Suprapubic skin (tissue), 4 donors: ENCODE measurements around the gene RXRA. TPM values are rescaled to one million over a fixed set of nuclear protein-coding genes. Genes with fewer than 3 reads are reported as not detected.

Experiments
- DNase-seq, 2 donors: peaks; one replicate each; pipeline ENCODE4 v3.0.0-alpha.2; 2019; ENCODE audit warnings: low spot score in 2 of 2
- H3K27ac ChIP-seq: fragments of 200-600 bp; sonication (generic); one replicate; pipeline ENCODE4 v1.5.1; 2019
- H3K27me3 ChIP-seq: fragments of 200-600 bp; sonication (generic); one replicate; pipeline ENCODE4 v1.5.1; 2019
- H3K36me3 ChIP-seq: fragments of 200-600 bp; sonication (generic); one replicate; pipeline ENCODE4 v1.5.1; 2019
- H3K4me1 ChIP-seq: fragments of 200-600 bp; sonication (generic); one replicate; pipeline ENCODE4 v1.5.1; 2019
- H3K4me3 ChIP-seq: fragments of 200-600 bp; sonication (generic); one replicate; pipeline ENCODE4 v1.5.1; 2019; ENCODE audit warnings: mild to moderate bottlenecking
- H3K9me3 ChIP-seq: fragments of 200-600 bp; sonication (generic); one replicate; pipeline ENCODE4 v1.5.1; 2019
- EP300 ChIP-seq: sonication (generic); formaldehyde crosslinking; IDR thresholded peaks from one replicate; pipeline ENCODE4 v1.6.1; 2017; ENCODE audit warnings: antibody characterized with exemption
- POLR2A ChIP-seq, 2 donors: fragments of 450-650 bp; IDR thresholded peaks; one replicate each; pipeline ENCODE4 v1.6.1; 2017; ENCODE audit warnings: antibody characterized with exemption in 2 of 2, mild to moderate bottlenecking in 2 of 2, moderate library complexity in 2 of 2
- POLR2AphosphoS5 ChIP-seq, 3 donors: sonication (generic); formaldehyde crosslinking; IDR thresholded peaks; one replicate each; pipeline ENCODE4 v1.6.1; 2017; ENCODE audit warnings: antibody characterized with exemption in 3 of 3
- WGBS: methylation state at CpG from one replicate; pipeline ENCODE4 v1.1.5; 2018; 5-methylcytosine and 5-hydroxymethylcytosine counted together
- total RNA-seq, 4 donors: library from RNA; depleted of rRNA; stranded (reverse); fragments of >200 nt; gene quantifications; one replicate each; pipeline ENCODE4 v1.1.0, GENCODE V29; 2016
- TF ChIP-seq, protein P1 (sequence below), 2 donors: fragments of 200-600 bp in 1 of 2; fragments of 450-650 bp in 1 of 2; sonication (generic) in 1 of 2; IDR thresholded peaks; one replicate each; pipeline ENCODE4 v1.5.1; 2016 to 2019; ENCODE audit warnings: antibody characterized with exemption in 2 of 2, mild to moderate bottlenecking in 1 of 2, moderate library complexity in 1 of 2

RXRA gene
- total RNA-seq = 100 to 1,000 TPM; 165 to 240 (median 185) TPM

DNA sequence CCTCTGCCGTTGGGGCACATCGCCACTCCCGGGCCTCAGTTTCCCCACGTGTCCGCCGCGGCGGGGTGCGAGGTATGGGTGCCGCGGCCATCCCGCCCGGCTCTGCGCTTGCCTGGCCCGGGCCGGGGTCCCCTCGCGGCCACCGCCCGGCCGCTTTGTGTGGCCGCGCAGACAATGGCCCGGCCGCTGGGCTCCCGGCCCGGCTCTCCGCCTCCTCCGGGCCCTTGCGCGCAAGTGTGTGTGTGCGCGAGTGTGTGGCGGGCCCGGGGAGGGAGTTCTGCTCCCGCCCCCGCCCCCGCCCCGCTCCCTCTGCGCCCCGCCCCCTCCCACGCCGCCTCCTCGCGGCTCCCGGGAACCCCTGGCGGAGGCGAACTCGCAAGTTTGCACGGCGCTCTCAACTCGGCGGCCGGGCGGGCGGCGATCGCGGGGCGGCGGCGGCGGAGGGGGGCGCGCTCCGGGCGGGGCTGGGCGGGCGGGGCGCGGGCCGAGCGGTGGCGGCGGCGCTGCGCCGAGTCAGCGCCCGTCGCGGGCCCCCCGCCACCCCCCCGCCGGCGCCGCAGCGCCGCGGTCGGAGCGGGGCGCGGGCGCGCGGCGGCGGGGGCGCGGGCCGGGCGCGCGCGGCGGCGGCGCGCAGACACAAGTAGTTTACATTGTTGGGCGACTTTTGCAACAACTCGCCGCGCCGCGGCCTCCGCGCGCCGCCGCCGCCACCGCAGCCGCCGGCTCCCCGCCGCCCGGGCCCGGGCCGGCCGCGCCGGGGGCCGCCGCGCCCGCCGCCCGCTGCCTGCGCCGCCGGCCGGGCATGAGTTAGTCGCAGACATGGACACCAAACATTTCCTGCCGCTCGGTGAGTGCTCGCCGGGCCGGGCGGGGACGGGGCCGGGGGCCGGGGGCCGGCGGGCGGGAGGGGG lies at the start of gene RXRA:
TSS of gene RXRA (plus strand) at position 643 of the 911 bp plus-strand sequence. CDS start at position 820, 177 bp downstream.
- DNase-seq = peak in 1 of 2 donors; percentile 87
- Histone ChIP-seq H3K4me1 (peaks cover 58% of the 10 kb centered on the region), H3K27ac (peak within 1 kb of the TSS; percentile 97), H3K36me3 (no peaks in the 10 kb centered on the region), H3K4me3 (peak within 1 kb of the TSS; percentile 88), H3K27me3 (no peaks in the 10 kb centered on the region), H3K9me3 (no peaks in the 10 kb centered on the region)
- WGBS = no CpG with 5 or more reads among the region's 156 CpGs
- peak in 1 of 2 donors; percentile 64 for TF ChIP-seq POLR2A (IDR thresholded peaks at IDR 0.05)
- no peak for TF ChIP-seq EP300
- TF ChIP-seq, protein P1, sequence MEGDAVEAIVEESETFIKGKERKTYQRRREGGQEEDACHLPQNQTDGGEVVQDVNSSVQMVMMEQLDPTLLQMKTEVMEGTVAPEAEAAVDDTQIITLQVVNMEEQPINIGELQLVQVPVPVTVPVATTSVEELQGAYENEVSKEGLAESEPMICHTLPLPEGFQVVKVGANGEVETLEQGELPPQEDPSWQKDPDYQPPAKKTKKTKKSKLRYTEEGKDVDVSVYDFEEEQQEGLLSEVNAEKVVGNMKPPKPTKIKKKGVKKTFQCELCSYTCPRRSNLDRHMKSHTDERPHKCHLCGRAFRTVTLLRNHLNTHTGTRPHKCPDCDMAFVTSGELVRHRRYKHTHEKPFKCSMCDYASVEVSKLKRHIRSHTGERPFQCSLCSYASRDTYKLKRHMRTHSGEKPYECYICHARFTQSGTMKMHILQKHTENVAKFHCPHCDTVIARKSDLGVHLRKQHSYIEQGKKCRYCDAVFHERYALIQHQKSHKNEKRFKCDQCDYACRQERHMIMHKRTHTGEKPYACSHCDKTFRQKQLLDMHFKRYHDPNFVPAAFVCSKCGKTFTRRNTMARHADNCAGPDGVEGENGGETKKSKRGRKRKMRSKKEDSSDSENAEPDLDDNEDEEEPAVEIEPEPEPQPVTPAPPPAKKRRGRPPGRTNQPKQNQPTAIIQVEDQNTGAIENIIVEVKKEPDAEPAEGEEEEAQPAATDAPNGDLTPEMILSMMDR (IDR thresholded peaks at IDR 0.05) = peak in 1 of 2 donors; percentile 25

DNA sequence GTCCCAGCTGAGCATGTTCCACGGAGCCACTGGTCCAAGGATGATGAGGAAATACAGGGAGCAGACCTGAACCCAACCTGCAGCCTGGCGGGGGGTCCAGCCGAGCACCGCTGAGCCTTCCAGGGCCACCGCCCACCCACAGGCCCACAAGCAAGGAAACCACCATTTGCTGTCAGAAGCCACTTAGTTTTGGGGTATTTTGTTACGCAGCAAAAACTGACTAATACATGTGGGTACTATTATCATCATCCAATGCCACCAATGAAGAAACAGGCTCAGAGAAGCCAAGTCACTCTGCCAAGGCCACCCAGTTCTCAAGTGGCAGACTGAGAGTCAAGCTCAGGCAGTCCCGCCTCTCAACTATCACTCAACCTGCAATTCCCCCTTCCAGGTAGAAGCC lies 48.0 kb upstream of the RXRA start:
- peaks cover 21% of the 10 kb centered on the region for H3K4me1 ChIP-seq
- DNase-seq = no peak
- no peaks in the 10 kb centered on the region for H3K9me3 ChIP-seq
- H3K36me3 ChIP-seq = no peaks in the 10 kb centered on the region
- H3K4me3 ChIP-seq = no peak overlapping the region
- H3K27me3 ChIP-seq = peaks cover 12% of the 10 kb centered on the region
- WGBS = 95% methylated on average over 6 of the region's 7 CpGs
- no peak for TF ChIP-seq POLR2A (IDR thresholded peaks at IDR 0.05)
- TF ChIP-seq, protein P1 (IDR thresholded peaks at IDR 0.05) = no peak
- no peak for TF ChIP-seq EP300
- no peak for TF ChIP-seq POLR2AphosphoS5 (IDR thresholded peaks at IDR 0.05)
- H3K27ac ChIP-seq = no peak overlapping the region

DNA sequence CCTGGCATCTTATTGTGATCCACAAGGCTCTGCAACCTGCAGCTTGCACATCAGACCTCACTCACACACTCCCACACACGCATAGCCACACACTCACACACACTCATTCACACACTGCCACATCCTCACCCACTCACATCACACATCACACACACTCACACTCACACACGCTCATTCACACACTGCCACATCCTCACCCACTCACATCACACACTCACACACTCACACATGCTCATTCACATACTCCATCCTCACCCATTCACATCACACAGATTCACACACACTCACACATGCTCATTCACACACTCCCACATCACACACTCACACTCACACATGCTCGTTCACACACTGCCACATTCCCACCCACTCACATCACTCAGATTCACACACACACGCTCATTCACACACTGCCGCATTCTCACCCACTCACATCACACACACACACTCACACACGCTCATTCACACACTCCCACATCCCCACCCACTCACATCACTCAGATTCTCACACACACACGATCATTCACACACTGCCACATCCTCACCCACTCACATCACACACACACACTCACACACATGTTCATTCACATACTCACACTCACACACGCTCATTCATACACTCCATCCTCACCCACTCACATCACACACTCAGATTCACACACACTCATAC lies 47.1 kb upstream of the RXRA start:
- H3K4me3 ChIP-seq = no peak overlapping the region
- no peak overlapping the region for H3K27ac ChIP-seq
- H3K36me3 ChIP-seq = no peaks in the 10 kb centered on the region
- H3K4me1 ChIP-seq = peaks cover 29% of the 10 kb centered on the region
- 86% methylated on average over 8 of the region's 8 CpGs for WGBS
- DNase-seq = no peak
- H3K27me3 ChIP-seq = peaks cover 9% of the 10 kb centered on the region
- no peaks in the 10 kb centered on the region for H3K9me3 ChIP-seq
- no peak for TF ChIP-seq POLR2A (IDR thresholded peaks at IDR 0.05)
- TF ChIP-seq, protein P1 (IDR thresholded peaks at IDR 0.05) = no peak
- no peak for TF ChIP-seq POLR2AphosphoS5 (IDR thresholded peaks at IDR 0.05)
- no peak for TF ChIP-seq EP300

DNA sequence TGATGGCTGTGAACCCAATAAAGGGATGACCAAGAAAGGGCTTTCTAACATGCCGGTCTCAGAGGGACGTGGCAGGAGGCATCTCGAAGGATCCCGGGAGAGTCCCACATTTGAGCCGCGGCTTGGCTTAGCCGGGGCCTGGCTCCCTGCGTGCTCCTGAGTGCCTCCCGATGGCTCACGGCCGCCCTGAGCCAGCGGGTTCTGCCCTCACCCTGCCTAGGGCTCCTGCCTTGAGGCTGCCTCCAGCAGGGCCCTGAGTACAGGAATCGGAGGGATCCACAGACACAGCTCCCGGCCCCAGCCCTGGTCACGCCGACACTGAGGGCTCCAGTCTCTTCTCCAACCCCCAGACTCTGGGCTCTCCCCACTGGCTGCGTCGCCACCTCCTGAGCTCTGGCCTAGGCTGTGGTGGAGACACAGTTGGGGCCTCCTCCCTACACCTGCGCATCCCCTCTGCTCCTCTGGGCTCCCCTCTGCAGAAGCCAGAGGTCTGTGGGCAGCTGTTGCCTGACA lies 44.1 kb upstream of the RXRA start:
- H3K4me1 ChIP-seq = peaks cover 39% of the 10 kb centered on the region
- WGBS = 91% methylated on average over 7 of the region's 19 CpGs
- DNase-seq = no peak
- H3K27ac ChIP-seq = no peak overlapping the region
- no peaks in the 10 kb centered on the region for H3K36me3 ChIP-seq
- H3K9me3 ChIP-seq = no peaks in the 10 kb centered on the region
- no peak overlapping the region for H3K4me3 ChIP-seq
- TF ChIP-seq POLR2AphosphoS5 (IDR thresholded peaks at IDR 0.05) (no peak), POLR2A (IDR thresholded peaks at IDR 0.05) (no peak), EP300 (no peak)
- TF ChIP-seq, protein P1 (IDR thresholded peaks at IDR 0.05) = no peak
- H3K27me3 ChIP-seq = no peaks in the 10 kb centered on the region

DNA sequence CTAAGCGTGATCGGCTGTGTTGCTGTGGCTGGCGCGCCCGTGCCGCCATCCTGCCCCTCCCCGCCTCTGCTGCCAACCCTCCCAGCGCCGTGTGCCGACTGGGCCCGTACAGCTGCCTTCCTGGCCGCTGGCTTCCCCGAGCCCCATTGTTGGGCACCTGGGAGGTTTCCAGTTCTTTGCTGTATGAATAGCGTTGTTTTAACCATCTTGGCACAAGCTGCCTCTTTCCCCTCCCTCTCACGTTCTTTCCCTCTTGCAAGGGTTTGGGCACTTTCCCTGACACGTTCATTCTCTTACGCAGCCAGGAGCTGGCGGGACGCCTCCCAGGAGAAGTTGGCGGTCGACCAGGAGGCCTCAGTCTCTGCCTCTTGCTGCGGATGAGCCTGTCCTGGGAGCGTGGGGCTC lies 43.1 kb upstream of the RXRA start:
- H3K27ac ChIP-seq = no peak overlapping the region
- H3K36me3 ChIP-seq = no peaks in the 10 kb centered on the region
- TF ChIP-seq, protein P1 (IDR thresholded peaks at IDR 0.05) = no peak
- TF ChIP-seq EP300 (no peak), POLR2A (IDR thresholded peaks at IDR 0.05) (no peak), POLR2AphosphoS5 (IDR thresholded peaks at IDR 0.05) (peak in 2 of 3 donors; percentile 48 to 62)
- no peaks in the 10 kb centered on the region for H3K9me3 ChIP-seq
- peak in 1 of 2 donors; percentile 89 for DNase-seq
- H3K27me3 ChIP-seq = no peaks in the 10 kb centered on the region
- no peak overlapping the region for H3K4me3 ChIP-seq
- WGBS = 15% methylated on average over 23 of the region's 23 CpGs
- peaks cover 38% of the 10 kb centered on the region for H3K4me1 ChIP-seq
